Measurements from ENCODE around the gene FSD1. TPM values are rescaled to one million over a fixed set of nuclear protein-coding genes. Genes with fewer than 3 reads are reported as not detected.
"Not testable (repeated sequence)": the region's sequence is repeated elsewhere in the genome, so short reads cannot be mapped to it uniquely, and the experiment has no call there.

Gene FSD1
- total RNA-seq, 1 donor from 2014 or later = not detected

GRCh38 chr19:4279530-4280422 lies 24.6 kb upstream of the FSD1 start:
- intact Hi-C loops (cut with DNase I) = loop anchor here (10.0 kb wide), 1 partner anchor 255 kb away; the partner anchor contains the start of gene PLIN5
- peak; percentile 20 for ATAC-seq

DNA sequence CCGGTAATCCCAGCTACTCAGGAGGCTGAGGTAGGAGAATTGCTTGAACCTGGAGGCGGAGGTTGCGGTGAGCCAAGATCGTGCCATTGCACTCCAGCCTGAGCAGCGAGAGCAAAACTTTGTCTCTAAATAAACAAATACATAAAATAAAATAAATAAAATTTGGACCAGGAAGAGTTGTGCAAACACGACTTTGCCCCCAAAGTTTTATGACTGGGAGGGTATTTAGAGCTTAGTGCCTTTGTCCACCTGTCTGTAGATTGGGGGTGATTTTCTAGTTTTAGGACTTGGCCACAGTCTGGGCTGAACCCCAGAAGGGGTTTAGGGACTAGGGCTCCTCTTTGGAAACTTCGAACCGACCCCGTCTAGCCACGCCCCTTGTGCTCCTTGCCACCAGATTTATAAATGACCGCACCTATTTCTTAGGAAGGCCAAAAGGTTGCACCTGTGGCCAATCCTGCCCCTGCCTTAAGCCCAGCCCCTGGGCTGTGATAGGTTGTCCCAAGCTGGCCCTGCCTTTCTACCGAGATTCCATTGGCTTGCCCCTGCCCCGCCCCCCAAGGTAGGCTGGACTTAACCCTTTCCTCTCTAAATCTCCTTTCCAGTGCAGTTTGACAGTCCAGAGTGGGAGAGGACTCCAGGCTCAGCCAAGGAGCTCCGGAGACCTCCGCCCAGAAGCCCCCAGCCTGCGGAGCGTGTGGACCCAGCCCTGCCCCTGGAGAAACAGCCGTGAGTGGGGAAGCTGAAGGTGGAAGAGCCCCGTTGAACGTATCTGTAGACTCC lies 20.0 kb upstream of the FSD1 start:
- intact Hi-C loops (cut with DNase I) = no loop called here
- no peak for ATAC-seq
- no peak for DNase-seq (ENCODE audit: missing footprints)

More at GRCh38 chr19:4279530-4280422, 24.6 kb upstream of the FSD1 start:
- peak; percentile 11 for DNase-seq (ENCODE audit: missing footprints)

DNA sequence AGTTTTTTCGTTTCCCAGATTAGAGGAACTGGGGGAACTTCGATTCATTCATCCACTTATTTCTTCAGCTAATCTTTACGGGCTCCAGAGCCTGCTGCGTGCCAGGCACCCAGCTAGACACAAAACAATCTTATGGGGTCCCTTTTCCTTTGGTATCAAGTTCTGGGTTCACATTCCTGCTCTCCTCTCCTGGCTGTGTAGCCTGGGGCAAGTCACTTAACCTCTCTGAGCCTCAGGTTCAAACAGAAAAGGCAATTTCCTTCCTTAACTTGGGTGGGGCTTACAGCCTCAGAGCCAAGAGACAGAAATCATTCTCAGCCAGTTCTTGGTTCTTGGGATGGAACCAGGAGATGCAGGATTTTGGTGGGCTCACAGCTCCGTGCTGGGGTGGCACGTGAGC lies 19.4 kb upstream of the FSD1 start:
- no peak for ATAC-seq

GRCh38 chr19:4286141-4286540 lies 18.3 kb upstream of the FSD1 start:
- DNase-seq (ENCODE audit: missing footprints); intact Hi-C loops (cut with DNase I); ATAC-seq: not testable (repeated sequence)

More for the DNA sequence above, 19.4 kb upstream of the FSD1 start:
- intact Hi-C loops (cut with DNase I) = no loop called here
- no peak for DNase-seq (ENCODE audit: missing footprints)

- ATAC-seq (no peak), DNase-seq (ENCODE audit: missing footprints) (no peak)
- intact Hi-C loops (cut with DNase I) = no loop called here
These were observed 16.2 kb upstream of the FSD1 start for GRCh38 chr19:4288091-4288777.

- DNase-seq (ENCODE audit: missing footprints) (no peak), ATAC-seq (no peak)
- intact Hi-C loops (cut with DNase I) = no loop called here
These were observed 13.1 kb upstream of the FSD1 start for GRCh38 chr19:4291184-4291732.

DNA sequence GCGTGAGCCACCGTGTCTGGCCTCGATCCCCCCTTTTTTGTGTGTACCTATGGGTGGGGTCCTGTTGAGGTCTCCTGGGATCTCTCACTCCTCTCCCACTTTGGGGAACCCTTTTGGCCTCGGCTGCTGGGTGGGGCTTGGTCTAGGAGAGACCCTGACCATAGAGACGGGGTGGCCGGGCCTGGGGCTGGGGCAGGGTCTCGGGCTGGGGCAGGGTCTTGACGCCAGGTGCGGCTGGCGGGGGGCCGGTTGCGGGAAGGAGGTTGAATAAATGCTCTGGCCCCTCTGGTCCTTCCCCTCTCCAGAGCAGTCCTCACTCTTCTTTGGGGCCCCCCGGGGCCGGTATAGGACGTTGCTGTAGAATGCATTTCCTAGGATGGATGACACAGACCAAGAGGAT lies 11.9 kb upstream of the FSD1 start:
- no peak for ATAC-seq
- no peak for DNase-seq (ENCODE audit: missing footprints)
- intact Hi-C loops (cut with DNase I) = no loop called here

- DNase-seq (ENCODE audit: missing footprints) = no peak
- no peak for ATAC-seq
- intact Hi-C loops (cut with DNase I) = no loop called here
These were observed 10.0 kb upstream of the FSD1 start for GRCh38 chr19:4294389-4294788.

- intact Hi-C loops (cut with DNase I) = no loop called here
- ATAC-seq (no peak), DNase-seq (ENCODE audit: missing footprints) (no peak)
These were observed 8.2 kb upstream of the FSD1 start for GRCh38 chr19:4295972-4296771.

DNA sequence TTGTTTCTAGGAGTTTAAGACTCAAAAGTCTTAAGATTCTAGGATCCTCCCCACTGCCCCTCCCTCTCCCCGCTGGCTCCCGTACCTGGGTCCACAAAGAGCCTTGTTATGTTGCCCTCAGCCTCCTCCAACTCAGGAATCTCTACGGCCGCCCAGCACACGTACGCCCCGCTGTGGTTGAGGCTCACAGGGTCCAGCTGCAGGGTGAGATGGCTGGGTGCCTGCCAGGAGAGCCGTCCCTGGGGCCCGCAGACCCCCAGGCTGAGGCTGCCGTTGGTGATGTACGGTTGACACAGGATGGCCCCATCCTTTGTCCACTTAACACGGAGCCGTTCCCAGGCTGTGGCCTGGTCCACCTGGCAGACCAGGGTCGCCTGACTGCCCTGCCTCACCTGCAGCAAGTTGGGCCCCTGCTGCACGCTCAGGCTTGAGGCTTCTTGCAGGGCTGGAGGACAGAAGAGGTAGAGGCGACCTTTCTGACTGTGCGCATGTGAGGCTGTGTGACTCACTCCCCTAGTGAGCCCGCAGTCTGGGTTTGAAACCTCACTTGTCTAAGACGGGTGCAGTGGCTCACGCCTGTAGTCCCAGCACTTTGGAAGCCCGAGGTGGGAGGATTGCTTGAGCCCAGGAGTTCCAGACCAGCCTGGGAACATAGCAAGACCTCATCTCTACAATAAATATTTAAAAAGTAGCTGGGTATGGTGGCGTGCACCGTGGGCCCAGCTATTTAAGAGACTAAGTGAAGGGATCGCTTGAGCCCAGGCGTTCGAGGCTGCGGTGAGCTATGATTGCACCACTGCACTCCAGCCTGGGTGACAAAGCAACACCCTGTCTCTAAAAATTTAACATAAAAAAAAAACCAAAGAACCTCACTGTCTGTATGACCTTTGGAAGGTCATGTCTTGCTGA lies 6.2 kb upstream of the FSD1 start:
- ATAC-seq (no peak), DNase-seq (ENCODE audit: missing footprints) (no peak)
- intact Hi-C loops (cut with DNase I) = no loop called here

- ATAC-seq (no peak), DNase-seq (ENCODE audit: missing footprints) (no peak)
- intact Hi-C loops (cut with DNase I) = no loop called here
These were observed 5.4 kb upstream of the FSD1 start for GRCh38 chr19:4298810-4299550.

DNA sequence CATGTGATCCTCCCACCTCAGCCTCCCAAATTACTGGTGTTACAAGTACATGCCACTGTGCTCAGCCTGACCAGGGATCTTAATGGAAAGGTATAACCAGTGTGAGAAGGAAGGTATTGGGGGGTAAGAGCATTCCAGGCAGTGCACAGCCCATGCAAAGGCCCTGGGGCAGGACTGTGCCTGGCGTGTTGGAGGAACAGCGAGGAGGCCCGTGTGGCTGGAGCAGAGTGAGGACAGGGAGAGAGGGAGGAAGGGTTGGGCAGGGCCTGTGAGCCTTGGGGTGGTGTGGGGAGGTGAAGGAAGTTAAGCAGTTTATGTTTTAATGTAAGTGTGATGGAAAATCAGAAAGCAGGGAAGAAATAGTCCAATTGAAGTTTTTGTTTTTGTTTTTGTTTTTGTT lies 3.8 kb upstream of the FSD1 start:
- intact Hi-C loops (cut with DNase I) = no loop called here
- no peak for ATAC-seq
- no peak for DNase-seq (ENCODE audit: missing footprints)

DNA sequence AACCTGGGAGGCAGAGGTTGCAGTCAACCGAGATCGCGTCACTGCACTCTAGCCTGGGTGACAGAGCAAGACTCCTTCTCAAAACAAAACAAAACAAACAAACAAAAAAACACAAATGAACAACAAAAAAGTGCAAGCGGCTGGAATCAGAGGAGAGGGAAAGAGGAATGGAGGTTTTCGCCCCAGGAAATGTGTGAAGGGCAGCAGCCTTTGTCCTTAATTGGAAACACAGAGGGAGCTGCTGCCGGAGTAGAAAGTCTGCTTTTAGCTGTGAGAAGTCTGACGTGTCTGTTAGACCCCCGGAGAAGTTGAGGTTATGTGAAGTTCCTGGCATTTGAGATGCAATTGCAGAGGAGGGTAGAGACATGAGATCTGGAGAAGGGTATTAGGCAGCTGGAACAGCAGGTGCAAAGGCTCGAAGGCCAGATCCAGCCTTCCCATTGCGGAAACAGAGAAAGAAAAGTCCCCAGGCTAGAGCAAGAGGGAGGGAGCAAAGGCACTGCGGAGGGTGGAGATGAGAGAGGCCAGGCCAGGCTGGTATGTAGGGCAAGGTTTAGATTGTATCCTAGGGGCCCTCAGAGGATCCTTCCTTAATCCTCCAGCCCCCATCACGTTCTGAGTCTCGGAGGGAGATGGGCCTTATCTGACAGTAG lies 2.7 kb upstream of the FSD1 start:
- DNase-seq (ENCODE audit: missing footprints) = no peak
- no peak for ATAC-seq
- intact Hi-C loops (cut with DNase I) = no loop called here

- ATAC-seq = no peak
- no peak for DNase-seq (ENCODE audit: missing footprints)
- intact Hi-C loops (cut with DNase I) = no loop called here
These were observed 2.2 kb upstream of the FSD1 start, which contains the start of gene TMIGD2 for GRCh38 chr19:4302243-4302640. Gene TMIGD2, minus strand, starts transcription at chr19:4302389. Its CDS starts 4 bp downstream, at chr19:4302385.

DNA sequence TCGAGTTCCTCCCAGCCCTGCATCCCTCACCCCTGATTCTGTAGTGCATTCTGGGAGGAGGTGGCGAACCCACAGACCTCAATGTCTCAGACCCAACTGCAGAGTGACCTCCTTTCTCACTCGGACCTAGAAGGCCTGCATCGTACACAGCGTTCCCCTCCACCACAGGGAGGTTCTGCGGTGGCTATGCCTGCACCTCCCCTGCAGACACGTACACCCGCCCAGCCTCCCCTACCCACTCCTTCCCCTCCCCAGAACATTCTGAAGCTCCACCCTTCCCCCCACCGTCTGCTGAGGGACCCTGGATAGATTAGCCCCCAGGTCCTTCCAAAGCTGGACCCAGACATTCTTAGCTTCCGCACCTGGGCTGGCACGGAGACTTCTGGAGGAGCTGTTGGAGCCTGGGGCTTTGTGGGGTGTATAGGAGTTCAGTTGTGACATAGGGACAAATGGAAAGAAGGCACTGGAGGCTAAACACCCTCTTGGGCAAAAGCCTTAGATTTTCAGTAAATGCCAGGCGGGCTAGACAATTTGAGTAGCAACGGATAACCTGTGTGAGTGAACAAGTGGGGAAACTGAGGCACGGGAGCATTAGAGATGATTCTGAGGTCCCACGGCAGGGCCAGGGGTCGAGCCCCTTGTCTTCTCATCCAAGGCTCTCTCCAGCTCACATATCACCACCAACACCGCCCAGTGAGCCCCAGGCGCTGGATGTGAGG lies 420 bp upstream of the FSD1 start:
- intact Hi-C loops (cut with DNase I) = no loop called here
- ATAC-seq = no peak
- no peak for DNase-seq (ENCODE audit: missing footprints)

GRCh38 chr19:4305257-4305612 lies 837 bp downstream of the FSD1 start:
- intact Hi-C loops (cut with DNase I) = no loop called here
- ATAC-seq = no peak
- DNase-seq (ENCODE audit: missing footprints) = no peak
